Spleen (tissue), 7 donors: Measurements from ENCODE around the gene AJM1.

Experiments
- CTCF ChIP-seq, 11 experiments: fragments of 200-600 bp in 7 of 11; fragments of 450-650 bp in 4 of 11; sonication (generic) in 4 of 11; IDR thresholded peaks in 8 of 11; conservative IDR thresholded peaks in 3 of 11; 1 replicate in 7 of 11; 2 replicates in 4 of 11; pipeline versions ENCODE4 v1.4.0 to v1.8.0; 2016 to 2021; ENCODE audit warnings: antibody characterized with exemption in 11 of 11, inconsistent platforms in 4 of 11, mild to moderate bottlenecking in 1 of 11
- POLR2A ChIP-seq, 3 donors: fragments of 450-650 bp; IDR thresholded peaks; one replicate each; pipeline ENCODE4 v1.5.1; 2017; ENCODE audit warnings: antibody characterized with exemption in 3 of 3, mild to moderate bottlenecking in 1 of 3
- POLR2AphosphoS5 ChIP-seq, 3 donors: sonication (generic); formaldehyde crosslinking; IDR thresholded peaks; one replicate each; pipeline ENCODE4 v1.5.1; 2017; ENCODE audit warnings: antibody characterized with exemption in 3 of 3
- donor health status: DM: no; HTN: no; CAD: no; lungs with moderate emphysema.
- donor health status: DM: no; HTN: no; CAD: no.
- donor health status: DM: no; HTN: no; CAD: no.

DNA sequence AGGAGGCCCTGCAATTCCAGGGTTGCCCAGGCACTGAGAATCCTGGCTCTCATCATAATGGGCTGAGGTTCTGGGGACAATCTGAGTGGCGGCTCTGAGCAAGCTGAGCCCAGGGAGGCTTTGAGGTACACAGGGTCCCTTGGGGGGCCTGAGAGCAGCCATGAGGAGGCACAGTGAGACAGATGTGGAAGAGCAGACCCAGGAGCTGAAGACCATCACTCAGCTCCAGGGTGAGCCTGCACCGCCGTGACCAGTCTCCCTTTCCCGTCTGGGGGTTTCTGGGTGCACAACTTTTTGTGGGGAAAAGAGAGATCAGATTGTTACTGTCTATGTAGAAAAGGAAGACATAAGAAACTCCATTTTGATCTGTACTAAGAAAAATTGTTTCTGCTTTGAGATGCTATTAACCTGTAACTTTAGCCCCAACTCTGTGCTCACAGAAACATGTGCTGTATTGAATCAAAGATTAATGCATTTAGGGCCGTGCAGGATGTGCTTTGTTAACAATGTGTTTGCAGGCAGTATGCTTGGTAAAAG is 46.0 kb upstream of the AJM1 start, which contains the start of gene CCDC183:
- TF ChIP-seq CTCF (IDR thresholded peaks at IDR 0.05 in 8 of 11, conservative IDR thresholded peaks at IDR 0.05 in 3 of 11): no peak
- TF ChIP-seq POLR2AphosphoS5 (IDR thresholded peaks at IDR 0.05): no peak
- no peak for TF ChIP-seq POLR2A (IDR thresholded peaks at IDR 0.05)
